Stimulated activated CD4-positive, alpha-beta T cell treated with anti-CD3 and anti-CD28 coated beads, Interleukin-1b, Interleukin-23, amount 100 ng/mL, for 4 hours (primary cell): ENCODE measurements around the gene AADAC.
"Not testable (repeated sequence)": the region's sequence is repeated elsewhere in the genome, so short reads cannot be mapped to it uniquely, and the experiment has no call there.

ENCODE experiments used
- DNase-seq, 2 donors: peaks; one replicate each; pipeline ENCODE4 v3.0.0-alpha.2; 2020; ENCODE audit warnings: low read depth in 2 of 2

Gene AADAC

GRCh38 chr3:151796105-151796680 lies 17.7 kb upstream of the AADAC start:
- DNase-seq = no peak

DNA sequence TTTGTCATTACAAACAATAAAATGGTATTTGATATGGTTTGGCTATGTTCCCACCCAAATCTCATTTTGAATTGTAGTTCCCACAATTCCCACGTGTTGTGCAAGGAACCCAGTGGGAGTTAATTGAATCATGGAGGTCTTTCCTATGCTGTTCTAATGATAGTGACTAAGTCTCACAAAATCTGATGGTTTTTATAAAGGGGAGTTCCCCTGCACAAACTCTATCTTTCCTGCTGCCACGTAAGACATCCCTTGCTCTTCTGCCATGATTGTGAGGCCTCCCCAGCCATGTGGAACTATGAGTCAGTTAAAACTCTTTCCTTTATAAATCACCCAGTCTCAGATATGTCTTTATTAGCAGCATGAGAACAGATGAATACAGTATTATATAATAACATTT lies 15.4 kb upstream of the AADAC start:
- no peak for DNase-seq

- DNase-seq = no peak
Observed at GRCh38 chr3:151800431-151800830, 13.5 kb upstream of the AADAC start.

GRCh38 chr3:151804267-151804666 lies 9.6 kb upstream of the AADAC start:
- DNase-seq = no peak

DNA sequence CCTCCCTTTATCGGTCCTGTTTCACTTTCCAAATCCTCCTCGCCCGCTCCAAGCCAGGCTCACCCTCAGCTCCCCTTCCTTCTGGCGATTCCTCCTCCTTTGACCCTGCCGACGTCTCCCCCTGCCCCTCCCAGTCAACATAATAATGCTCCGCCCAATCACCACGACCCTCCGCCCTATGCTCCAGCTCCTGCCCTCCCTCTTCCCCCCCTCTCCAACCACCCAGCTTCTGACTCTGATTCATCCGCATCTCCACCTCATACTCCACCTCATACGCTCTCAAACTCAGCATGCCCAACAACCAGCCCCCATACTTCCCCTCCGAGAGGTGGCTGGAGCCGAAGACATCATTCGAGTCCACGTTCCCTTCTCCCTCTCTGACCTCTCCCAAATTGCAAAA lies 7.1 kb upstream of the AADAC start:
- no peak for DNase-seq

GRCh38 chr3:151808926-151809325 lies 5.0 kb upstream of the AADAC start:
- not testable (repeated sequence) for DNase-seq

DNA sequence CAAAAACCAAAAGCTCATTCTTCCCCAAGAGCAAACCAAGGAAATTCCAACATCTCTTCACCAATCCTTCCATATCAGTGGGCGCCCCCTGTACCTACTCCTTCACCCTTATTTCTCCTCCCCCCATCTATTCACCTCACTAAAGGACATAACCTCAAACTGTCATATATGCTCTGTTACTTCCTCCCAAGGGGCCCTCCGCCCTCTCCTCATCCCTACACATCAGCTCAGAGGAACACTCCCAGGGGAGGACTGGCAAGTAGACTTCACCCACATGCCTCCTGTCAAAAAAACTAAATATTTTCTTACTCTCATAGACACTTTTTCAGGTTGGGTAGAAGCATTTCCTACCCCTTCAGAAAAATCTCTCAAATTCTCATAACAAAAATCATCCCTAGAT lies 2.4 kb upstream of the AADAC start:
- no peak for DNase-seq

- DNase-seq = no peak
Observed at GRCh38 chr3:151814588-151814987, 672 bp downstream of the AADAC start.

GRCh38 chr3:151816091-151816604 lies 2.2 kb downstream of the AADAC start:
- no peak for DNase-seq

- DNase-seq = no peak
Observed at GRCh38 chr3:151817473-151817872, 3.6 kb downstream of the AADAC start.

GRCh38 chr3:151818361-151818760 lies 4.4 kb downstream of the AADAC start:
- DNase-seq = no peak

DNA sequence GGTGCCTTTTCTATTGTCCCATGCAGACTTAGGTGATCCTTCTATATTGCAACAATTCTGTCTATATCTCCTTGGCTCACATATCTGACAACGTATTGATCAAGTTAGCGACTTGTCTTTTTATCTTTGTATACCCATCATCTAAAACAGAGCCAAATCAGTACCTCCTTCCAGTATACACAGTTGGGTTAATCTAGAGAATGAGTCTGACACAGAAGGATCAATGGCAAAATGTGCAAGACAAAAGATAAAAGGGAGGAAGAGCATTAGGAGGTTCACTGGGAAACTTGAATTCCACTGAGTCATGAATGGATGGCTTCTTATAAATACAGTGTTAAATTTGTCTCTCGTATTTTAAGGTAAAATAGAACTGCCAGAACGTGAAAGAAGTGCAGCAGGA lies 6.0 kb downstream of the AADAC start:
- no peak for DNase-seq

DNA sequence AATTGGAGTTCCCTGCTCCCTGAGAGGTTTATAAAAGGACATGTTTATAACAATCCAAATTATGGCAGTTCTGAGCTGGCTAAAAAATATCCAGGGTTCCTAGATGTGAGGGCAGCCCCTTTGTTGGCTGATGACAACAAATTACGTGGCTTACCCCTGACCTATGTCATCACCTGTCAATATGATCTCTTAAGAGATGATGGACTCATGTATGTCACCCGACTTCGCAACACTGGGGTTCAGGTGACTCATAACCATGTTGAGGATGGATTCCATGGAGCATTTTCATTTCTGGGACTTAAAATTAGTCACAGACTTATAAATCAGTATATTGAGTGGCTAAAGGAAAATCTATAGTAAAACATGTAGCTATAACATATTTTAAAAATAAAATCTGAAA lies 13.9 kb downstream of the AADAC start:
- DNase-seq = no peak

DNA sequence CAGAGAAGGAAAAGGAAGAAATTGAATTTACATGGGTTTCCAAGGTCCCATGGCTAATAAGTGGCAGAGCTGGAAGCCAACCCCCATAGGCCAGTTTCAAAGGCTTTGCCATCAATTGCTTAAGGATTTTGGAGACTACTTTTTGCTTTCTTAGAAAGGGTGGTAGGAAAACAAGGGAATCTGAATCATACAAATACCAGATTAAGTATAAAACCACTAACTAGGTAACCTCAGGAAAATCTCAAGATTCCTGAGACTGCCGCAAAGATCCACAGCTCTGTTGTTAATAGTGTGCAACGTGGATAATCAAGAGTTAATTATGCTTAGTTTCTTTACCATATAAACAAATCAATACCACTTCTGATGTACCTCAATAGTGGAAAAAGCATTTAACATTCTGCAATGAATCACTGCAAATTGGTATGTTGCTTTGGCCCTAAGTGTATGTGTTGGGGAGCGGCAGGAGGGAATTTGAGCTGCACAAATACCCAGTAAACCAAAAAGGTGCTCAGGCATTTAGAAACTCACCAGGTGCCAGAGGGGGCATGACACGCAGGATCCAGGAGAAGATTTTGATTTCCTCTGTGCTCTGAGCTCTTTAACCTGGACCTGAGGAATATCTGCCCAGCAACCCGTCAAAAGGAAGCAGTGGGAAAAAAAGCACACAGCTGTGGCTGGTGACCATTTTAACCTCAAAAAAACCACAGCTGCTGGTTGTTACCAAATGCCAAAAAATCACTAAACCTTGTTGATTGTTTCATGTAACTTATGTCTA lies 22.0 kb downstream of the AADAC start:
- no peak for DNase-seq

DNA sequence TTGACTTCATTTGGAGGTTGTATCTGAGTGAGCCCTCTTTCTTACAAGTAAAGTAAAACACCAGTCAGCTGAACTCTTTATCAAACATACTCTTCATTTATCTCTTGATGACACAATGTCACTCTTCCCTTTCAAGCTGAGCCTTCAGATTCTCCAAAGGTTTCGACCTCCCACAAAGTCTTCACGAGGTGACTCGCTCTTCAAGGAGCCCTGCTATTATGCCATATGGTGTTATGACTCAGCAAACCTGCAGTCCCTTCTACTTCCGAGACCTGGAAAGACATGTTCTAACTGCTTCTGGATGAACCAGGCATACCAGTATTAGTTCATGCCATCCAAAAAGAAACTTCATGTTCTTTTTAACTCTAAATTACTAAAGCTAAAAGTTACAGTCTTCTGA lies 23.1 kb downstream of the AADAC start:
- DNase-seq = no peak

- DNase-seq = peak in 1 of 2 donors; percentile 3
Observed at GRCh38 chr3:151838574-151839312, 24.8 kb downstream of the AADAC start.

GRCh38 chr3:151839313-151839631 lies 25.4 kb downstream of the AADAC start:
- no peak for DNase-seq

DNA sequence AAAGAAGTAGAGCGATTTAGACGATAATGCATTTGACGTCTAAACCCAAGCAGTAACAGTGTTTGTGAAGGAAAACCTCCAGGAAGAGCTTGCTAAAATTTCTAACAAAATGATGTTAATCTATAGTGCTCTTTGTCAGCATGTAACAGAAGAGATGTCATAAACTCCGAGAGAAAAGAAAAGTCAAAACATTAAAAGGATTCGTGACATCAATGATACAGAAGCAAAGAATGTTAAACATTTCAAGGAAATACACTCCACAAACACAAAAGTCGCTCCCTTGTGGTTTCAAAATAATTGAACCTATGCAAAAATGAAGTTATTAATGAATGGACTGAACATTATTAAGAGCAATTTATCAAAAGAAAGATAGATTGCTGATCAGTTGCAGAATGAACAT lies 27.9 kb downstream of the AADAC start:
- no peak for DNase-seq

DNA sequence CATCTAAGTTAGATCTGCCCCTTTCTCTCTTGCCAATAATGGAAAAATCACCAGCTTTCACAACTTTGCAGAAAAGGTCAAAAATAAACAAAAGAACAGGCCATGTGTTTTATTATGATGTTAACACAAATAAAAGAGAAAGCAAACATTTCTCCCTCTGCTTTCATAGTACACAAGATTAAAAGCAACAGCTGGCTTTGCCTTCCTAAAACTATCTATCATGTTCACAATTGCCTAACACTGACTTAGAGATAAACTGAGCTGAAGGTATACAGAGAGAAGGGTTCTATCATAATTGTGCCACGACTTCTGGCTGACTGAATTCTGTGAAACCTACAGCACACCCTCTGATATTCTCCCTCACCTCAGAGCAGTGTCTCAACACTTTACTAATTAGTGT lies 29.4 kb downstream of the AADAC start:
- no peak for DNase-seq

GRCh38 chr3:151845306-151845905 lies 31.5 kb downstream of the AADAC start:
- no peak for DNase-seq

DNA sequence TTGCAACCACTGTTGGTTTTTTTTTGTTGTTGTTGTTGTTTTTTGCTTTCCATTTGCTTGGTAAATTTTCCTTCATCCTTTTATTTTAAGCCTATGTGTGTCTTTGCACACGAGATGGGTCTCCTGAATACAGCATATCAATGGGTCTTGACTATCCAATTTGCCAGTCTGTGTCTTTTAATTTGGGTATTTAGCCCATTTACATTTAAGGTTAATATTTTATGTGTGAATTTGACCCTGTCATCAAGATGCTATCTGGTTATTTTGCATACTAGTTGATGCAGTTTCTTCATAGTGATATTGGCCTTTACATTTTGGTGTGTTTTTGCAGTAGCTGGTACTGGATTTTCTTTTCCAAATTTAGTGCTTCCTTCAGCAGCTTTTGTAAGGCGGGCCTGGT lies 36.1 kb downstream of the AADAC start:
- DNase-seq = not testable (repeated sequence)

DNA sequence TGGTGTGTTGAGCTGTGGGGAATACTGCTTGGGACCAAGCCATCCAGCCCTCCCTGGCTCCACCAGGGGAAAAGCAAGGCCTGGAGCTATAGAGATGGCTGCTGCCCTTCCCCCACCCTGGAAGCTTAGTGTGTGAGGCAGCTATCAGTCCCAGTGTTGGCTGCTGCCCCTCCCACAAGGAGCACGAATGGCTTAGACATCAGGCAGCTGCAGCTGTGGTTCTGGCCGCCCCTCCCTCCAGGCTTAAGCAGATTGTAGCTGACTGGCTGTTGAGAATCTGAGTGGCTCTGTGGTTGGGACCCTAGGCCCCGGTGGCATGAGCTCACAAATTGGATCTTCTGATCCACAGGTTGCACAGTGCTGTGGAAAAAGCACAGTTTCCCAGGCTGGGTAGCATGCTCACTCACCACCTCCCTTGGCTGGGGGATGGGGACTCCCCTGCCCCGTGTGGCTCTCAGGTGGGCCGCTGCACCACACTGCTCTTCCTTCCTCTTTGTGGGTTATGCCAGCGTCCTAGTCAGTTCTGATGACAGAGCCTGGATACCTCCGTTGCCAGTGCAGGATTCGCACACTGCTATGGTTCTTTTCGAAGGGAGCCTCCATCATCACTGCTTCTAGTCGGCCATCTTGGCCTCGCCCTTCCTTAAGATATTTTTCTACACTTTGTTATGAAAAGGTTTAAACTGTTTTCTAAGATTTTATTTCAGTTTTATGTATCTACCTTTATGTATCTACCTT lies 38.3 kb downstream of the AADAC start:
- DNase-seq = no peak
